GM23338 (cell line): ENCODE results near the gene PPP2R5C. TPM values are rescaled to one million over a fixed set of nuclear protein-coding genes. Genes with fewer than 3 reads are reported as not detected.

Source experiments
- ATAC-seq: fragments of 200-7000 bp; cut with Tn5 transposase; 3 replicates; pipeline ENCODE4 v1.9.1; 2020
- DNase-seq: peaks from one replicate; pipeline ENCODE4 v3.0.0-alpha.2; 2015; ENCODE audit warnings: low spot score
- H2AFZ ChIP-seq: fragments of 200-600 bp; sonication (generic); 2 replicates; pipeline ENCODE4 v1.8.0; 2016; ENCODE audit warnings: antibody characterized with exemption, mild to moderate bottlenecking, moderate library complexity
- H3F3A ChIP-seq: fragments of 200-600 bp; sonication (generic); replicated peaks from 2 replicates; pipeline ENCODE4 v1.8.0; 2017; ENCODE audit warnings: antibody characterized with exemption, mixed run types, low read depth
- H3K27ac ChIP-seq: fragments of 200-600 bp; sonication (generic); 2 replicates; pipeline ENCODE4 v1.6.1; 2016; ENCODE audit warnings: low read depth
- H3K27me3 ChIP-seq: fragments of 200-600 bp; sonication (generic); 2 replicates; pipeline ENCODE4 v1.8.0; 2016; ENCODE audit warnings: mild to moderate bottlenecking, mixed run types, moderate library complexity; ENCODE audit not compliant: insufficient read depth
- H3K36me3 ChIP-seq: fragments of 200-600 bp; sonication (generic); 2 replicates; pipeline ENCODE4 v1.8.0; 2016; ENCODE audit warnings: mild to moderate bottlenecking; ENCODE audit not compliant: insufficient read depth
- H3K4me1 ChIP-seq: fragments of 200-600 bp; sonication (generic); 2 replicates; pipeline ENCODE4 v1.8.0; 2016; ENCODE audit warnings: mild to moderate bottlenecking, moderate library complexity; ENCODE audit not compliant: insufficient read depth
- H3K4me2 ChIP-seq: fragments of 200-600 bp; sonication (generic); 2 replicates; pipeline ENCODE4 v1.7.1; 2017; ENCODE audit warnings: mixed run types
- H3K4me3 ChIP-seq: fragments of 200-600 bp; sonication (generic); 2 replicates; pipeline ENCODE4 v1.6.1; 2016; ENCODE audit warnings: mixed run types
- H3K79me2 ChIP-seq: fragments of 200-600 bp; sonication (generic); replicated peaks from 2 replicates; pipeline ENCODE4 v1.8.0; 2017; ENCODE audit warnings: mild to moderate bottlenecking; ENCODE audit not compliant: insufficient read depth
- H3K9me2 ChIP-seq: fragments of 200-600 bp; sonication (generic); 2 replicates; pipeline ENCODE4 v1.8.0; 2017; ENCODE audit not compliant: insufficient read depth
- H4K20me1 ChIP-seq: fragments of 200-600 bp; sonication (generic); replicated peaks from 2 replicates; pipeline ENCODE4 v1.8.0; 2017; ENCODE audit warnings: mild to moderate bottlenecking; ENCODE audit not compliant: insufficient read depth
- H3K27ac Mint-ChIP-seq: 2 replicates; pipeline ENCODE4 v1.8.0; 2020; ENCODE audit warnings: inconsistent platforms, mild to moderate bottlenecking, moderate library complexity, mixed read lengths
- H3K27me3 Mint-ChIP-seq: 3 replicates; pipeline ENCODE4 v1.8.0; 2022; ENCODE audit warnings: low read depth, mild to moderate bottlenecking, moderate library complexity, mixed read lengths, inconsistent platforms; ENCODE audit not compliant: insufficient read depth, poor library complexity
- H3K36me3 Mint-ChIP-seq: 3 replicates; pipeline ENCODE4 v1.8.0; 2021; ENCODE audit warnings: low read depth, mild to moderate bottlenecking, inconsistent platforms, moderate library complexity, mixed read lengths
- H3K4me1 Mint-ChIP-seq: 3 replicates; pipeline ENCODE4 v1.8.0; 2020; ENCODE audit warnings: mild to moderate bottlenecking, inconsistent platforms, mixed read lengths
- H3K4me3 Mint-ChIP-seq: 3 replicates; pipeline ENCODE4 v1.8.0; 2021; ENCODE audit warnings: moderate library complexity, mild to moderate bottlenecking, inconsistent platforms, mixed read lengths
- H3K9me3 Mint-ChIP-seq: 3 replicates; pipeline ENCODE4 v1.8.0; 2020; ENCODE audit warnings: moderate library complexity, mild to moderate bottlenecking, inconsistent platforms, mixed read lengths
- CTCF ChIP-seq, 2 experiments: fragments of 200-600 bp in 1 of 2; sonication (generic) in 1 of 2; conservative IDR thresholded peaks; 2 replicates each; pipeline versions ENCODE4 v1.5.1 to v1.6.1; 2016 to 2017; ENCODE audit warnings: antibody characterized with exemption in 2 of 2, low read depth in 2 of 2, mild to moderate bottlenecking in 2 of 2, moderate library complexity in 1 of 2
- EZH2phosphoT487 ChIP-seq: fragments of 200-600 bp; sonication (generic); IDR thresholded peaks from one replicate; pipeline ENCODE4 v1.8.1; 2018; ENCODE audit warnings: antibody characterized with exemption; ENCODE audit not compliant: unreplicated experiment
- NANOG ChIP-seq: IDR thresholded peaks from 2 replicates; pipeline ENCODE4 v1.6.1; 2016; ENCODE audit warnings: antibody characterized with exemption, borderline replicate concordance
- ZNF114 ChIP-seq: fragments of 250-450 bp; sonication (Bioruptor Pico); IDR thresholded peaks from 2 replicates; pipeline ENCODE4 v1.5.0; 2020; ENCODE audit warnings: mild to moderate bottlenecking, moderate library complexity
- polyA plus RNA-seq: library from polyadenylated mRNA; unstranded; fragments of >200 nt; fragmentation: Nextera tagmentation; extraction: Ambion mirVana; gene quantifications from 2 replicates; pipeline ENCODE4 v1.2.1, GENCODE V29; 2016
- total RNA-seq: library from RNA; depleted of rRNA; stranded (reverse); fragments of >200 nt; shearing (Covaris generic); gene quantifications from 2 replicates; pipeline ENCODE4 v1.2.3, GENCODE V29; 2014
- TF ChIP-seq, protein P1 (sequence below): fragments of 250-450 bp; sonication (Bioruptor Pico); IDR thresholded peaks from 2 replicates; pipeline ENCODE4 v1.5.0; 2020; ENCODE audit warnings: mild to moderate bottlenecking, moderate library complexity
- TF ChIP-seq, protein P2 (sequence below): IDR thresholded peaks from one replicate; pipeline ENCODE4 v1.6.1; 2018; ENCODE audit warnings: antibody characterized with exemption; ENCODE audit not compliant: unreplicated experiment

Gene PPP2R5C
- total and polyA plus RNA-seq, 2 experiments from 2014 or later: 75.4 to 79.7 TPM

DNA sequence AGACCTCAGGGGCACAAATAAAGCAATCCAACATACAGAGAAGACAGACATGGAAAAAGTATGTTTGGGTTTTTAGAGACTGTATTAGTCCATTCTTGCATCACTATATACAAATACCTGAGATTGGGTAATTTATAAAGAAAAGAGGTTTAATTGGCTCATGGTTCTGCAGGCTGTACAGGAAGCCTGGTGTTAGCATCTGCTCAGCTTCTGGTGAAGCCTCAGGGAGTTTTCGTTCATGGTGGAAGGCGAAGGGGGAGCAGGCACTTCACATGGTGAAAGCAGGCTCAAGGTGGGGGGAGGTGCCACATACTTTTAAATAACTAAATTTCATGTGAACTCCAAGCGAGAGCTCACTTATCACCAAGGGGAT is 3.7 kb upstream of the PPP2R5C start:
- no peak for DNase-seq
- H3K36me3 ChIP-seq: no peaks in the 10 kb centered on the region
- H3K27ac ChIP-seq: no peak overlapping the region
- Mint-ChIP-seq H3K4me1 (peaks cover 12% of the 10 kb centered on the region), H3K36me3 (no peaks in the 10 kb centered on the region; the same call in 2 of the 3 replicates), H3K9me3 (peaks cover 4% of the 10 kb centered on the region), H3K27me3 (peaks cover 16% of the 10 kb centered on the region), H3K27ac (no peak overlapping the region), H3K4me3 (no peak overlapping the region)
- no peak overlapping the region for H2AFZ ChIP-seq
- peaks cover 8% of the 10 kb centered on the region for H3K4me1 ChIP-seq
- H3F3A ChIP-seq: no peaks in the 10 kb centered on the region
- H3K4me3 ChIP-seq: no peak overlapping the region
- no peak for ATAC-seq
- TF ChIP-seq CTCF (conservative IDR thresholded peaks at IDR 0.05; ENCODE audit: low read depth in 2 of 2): no peak
- no peaks in the 10 kb centered on the region for H3K79me2 ChIP-seq
- H3K27me3 ChIP-seq: peaks cover 21% of the 10 kb centered on the region
- no peak overlapping the region for H3K4me2 ChIP-seq
- no peaks in the 10 kb centered on the region for H3K9me2 ChIP-seq
- H4K20me1 ChIP-seq: peaks cover 2% of the 10 kb centered on the region; the same call in 1 of the 2 replicates

- Histone ChIP-seq H3K9me2 (no peaks in the 10 kb centered on the region), H3K27me3 (peaks cover 34% of the 10 kb centered on the region), H3K4me1 (peaks cover 11% of the 10 kb centered on the region), H3F3A (no peaks in the 10 kb centered on the region), H4K20me1 (peaks cover 5% of the 10 kb centered on the region; the same call in 1 of the 2 replicates), H3K36me3 (no peaks in the 10 kb centered on the region), H3K4me2 (no peak overlapping the region; the same call in 1 of the 2 replicates), H3K79me2 (no peaks in the 10 kb centered on the region), H3K27ac (no peak overlapping the region), H3K4me3 (no peak overlapping the region), H2AFZ (no peak overlapping the region)
- Mint-ChIP-seq H3K36me3 (no peaks in the 10 kb centered on the region; the same call in 2 of the 3 replicates), H3K4me1 (peaks cover 12% of the 10 kb centered on the region), H3K27me3 (peaks cover 21% of the 10 kb centered on the region), H3K27ac (no peak overlapping the region), H3K4me3 (no peak overlapping the region), H3K9me3 (peaks cover 4% of the 10 kb centered on the region; the same call in 2 of the 3 replicates)
- DNase-seq (no peak), ATAC-seq (no peak)
- TF ChIP-seq ZNF114 (CRISPR knock-in tag) (no peak), NANOG (no peak), CTCF (conservative IDR thresholded peaks at IDR 0.05; ENCODE audit: low read depth in 2 of 2) (no peak), EZH2phosphoT487 (no peak)
- TF ChIP-seq, protein P1, sequence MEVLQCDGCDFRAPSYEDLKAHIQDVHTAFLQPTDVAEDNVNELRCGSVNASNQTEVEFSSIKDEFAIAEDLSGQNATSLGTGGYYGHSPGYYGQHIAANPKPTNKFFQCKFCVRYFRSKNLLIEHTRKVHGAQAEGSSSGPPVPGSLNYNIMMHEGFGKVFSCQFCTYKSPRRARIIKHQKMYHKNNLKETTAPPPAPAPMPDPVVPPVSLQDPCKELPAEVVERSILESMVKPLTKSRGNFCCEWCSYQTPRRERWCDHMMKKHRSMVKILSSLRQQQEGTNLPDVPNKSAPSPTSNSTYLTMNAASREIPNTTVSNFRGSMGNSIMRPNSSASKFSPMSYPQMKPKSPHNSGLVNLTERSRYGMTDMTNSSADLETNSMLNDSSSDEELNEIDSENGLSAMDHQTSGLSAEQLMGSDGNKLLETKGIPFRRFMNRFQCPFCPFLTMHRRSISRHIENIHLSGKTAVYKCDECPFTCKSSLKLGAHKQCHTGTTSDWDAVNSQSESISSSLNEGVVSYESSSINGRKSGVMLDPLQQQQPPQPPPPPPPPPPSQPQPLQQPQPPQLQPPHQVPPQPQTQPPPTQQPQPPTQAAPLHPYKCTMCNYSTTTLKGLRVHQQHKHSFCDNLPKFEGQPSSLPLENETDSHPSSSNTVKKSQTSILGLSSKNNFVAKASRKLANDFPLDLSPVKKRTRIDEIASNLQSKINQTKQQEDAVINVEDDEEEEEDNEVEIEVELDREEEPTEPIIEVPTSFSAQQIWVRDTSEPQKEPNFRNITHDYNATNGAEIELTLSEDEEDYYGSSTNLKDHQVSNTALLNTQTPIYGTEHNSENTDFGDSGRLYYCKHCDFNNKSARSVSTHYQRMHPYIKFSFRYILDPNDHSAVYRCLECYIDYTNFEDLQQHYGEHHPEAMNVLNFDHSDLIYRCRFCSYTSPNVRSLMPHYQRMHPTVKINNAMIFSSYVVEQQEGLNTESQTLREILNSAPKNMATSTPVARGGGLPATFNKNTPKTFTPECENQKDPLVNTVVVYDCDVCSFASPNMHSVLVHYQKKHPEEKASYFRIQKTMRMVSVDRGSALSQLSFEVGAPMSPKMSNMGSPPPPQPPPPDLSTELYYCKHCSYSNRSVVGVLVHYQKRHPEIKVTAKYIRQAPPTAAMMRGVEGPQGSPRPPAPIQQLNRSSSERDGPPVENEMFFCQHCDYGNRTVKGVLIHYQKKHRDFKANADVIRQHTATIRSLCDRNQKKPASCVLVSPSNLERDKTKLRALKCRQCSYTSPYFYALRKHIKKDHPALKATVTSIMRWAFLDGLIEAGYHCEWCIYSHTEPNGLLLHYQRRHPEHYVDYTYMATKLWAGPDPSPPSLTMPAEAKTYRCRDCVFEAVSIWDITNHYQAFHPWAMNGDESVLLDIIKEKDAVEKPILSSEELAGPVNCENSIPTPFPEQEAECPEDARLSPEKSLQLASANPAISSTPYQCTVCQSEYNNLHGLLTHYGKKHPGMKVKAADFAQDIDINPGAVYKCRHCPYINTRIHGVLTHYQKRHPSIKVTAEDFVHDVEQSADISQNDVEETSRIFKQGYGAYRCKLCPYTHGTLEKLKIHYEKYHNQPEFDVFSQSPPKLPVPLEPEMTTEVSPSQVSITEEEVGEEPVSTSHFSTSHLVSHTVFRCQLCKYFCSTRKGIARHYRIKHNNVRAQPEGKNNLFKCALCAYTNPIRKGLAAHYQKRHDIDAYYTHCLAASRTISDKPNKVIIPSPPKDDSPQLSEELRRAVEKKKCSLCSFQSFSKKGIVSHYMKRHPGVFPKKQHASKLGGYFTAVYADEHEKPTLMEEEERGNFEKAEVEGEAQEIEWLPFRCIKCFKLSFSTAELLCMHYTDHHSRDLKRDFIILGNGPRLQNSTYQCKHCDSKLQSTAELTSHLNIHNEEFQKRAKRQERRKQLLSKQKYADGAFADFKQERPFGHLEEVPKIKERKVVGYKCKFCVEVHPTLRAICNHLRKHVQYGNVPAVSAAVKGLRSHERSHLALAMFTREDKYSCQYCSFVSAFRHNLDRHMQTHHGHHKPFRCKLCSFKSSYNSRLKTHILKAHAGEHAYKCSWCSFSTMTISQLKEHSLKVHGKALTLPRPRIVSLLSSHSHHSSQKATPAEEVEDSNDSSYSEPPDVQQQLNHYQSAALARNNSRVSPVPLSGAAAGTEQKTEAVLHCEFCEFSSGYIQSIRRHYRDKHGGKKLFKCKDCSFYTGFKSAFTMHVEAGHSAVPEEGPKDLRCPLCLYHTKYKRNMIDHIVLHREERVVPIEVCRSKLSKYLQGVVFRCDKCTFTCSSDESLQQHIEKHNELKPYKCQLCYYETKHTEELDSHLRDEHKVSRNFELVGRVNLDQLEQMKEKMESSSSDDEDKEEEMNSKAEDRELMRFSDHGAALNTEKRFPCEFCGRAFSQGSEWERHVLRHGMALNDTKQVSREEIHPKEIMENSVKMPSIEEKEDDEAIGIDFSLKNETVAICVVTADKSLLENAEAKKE (CRISPR knock-in tag): no peak
- TF ChIP-seq, protein P2, sequence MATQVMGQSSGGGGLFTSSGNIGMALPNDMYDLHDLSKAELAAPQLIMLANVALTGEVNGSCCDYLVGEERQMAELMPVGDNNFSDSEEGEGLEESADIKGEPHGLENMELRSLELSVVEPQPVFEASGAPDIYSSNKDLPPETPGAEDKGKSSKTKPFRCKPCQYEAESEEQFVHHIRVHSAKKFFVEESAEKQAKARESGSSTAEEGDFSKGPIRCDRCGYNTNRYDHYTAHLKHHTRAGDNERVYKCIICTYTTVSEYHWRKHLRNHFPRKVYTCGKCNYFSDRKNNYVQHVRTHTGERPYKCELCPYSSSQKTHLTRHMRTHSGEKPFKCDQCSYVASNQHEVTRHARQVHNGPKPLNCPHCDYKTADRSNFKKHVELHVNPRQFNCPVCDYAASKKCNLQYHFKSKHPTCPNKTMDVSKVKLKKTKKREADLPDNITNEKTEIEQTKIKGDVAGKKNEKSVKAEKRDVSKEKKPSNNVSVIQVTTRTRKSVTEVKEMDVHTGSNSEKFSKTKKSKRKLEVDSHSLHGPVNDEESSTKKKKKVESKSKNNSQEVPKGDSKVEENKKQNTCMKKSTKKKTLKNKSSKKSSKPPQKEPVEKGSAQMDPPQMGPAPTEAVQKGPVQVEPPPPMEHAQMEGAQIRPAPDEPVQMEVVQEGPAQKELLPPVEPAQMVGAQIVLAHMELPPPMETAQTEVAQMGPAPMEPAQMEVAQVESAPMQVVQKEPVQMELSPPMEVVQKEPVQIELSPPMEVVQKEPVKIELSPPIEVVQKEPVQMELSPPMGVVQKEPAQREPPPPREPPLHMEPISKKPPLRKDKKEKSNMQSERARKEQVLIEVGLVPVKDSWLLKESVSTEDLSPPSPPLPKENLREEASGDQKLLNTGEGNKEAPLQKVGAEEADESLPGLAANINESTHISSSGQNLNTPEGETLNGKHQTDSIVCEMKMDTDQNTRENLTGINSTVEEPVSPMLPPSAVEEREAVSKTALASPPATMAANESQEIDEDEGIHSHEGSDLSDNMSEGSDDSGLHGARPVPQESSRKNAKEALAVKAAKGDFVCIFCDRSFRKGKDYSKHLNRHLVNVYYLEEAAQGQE: no peak
Measured at GRCh38 chr14:101758913-101759593, 2.5 kb upstream of the PPP2R5C start.
